HG02798 (cell line): Measurements from ENCODE around the gene MCL1.

Source experiments
- ATAC-seq: cut with Tn5 transposase; IDR thresholded peaks from one replicate; pipeline ENCODE4 v1.9.1; 2021; ENCODE audit warnings: mild to moderate bottlenecking; ENCODE audit not compliant: unreplicated experiment, poor library complexity

MCL1 gene

GRCh38 chr1:150546294-150546937 lies 33.0 kb downstream of the MCL1 start:
- ATAC-seq: no peak

GRCh38 chr1:150545486-150546032 lies 33.9 kb downstream of the MCL1 start:
- no peak for ATAC-seq

GRCh38 chr1:150544204-150544603 lies 35.2 kb downstream of the MCL1 start:
- ATAC-seq: no peak

- ATAC-seq: no peak
Measured at GRCh38 chr1:150543500-150544143, 35.8 kb downstream of the MCL1 start.

GRCh38 chr1:150537732-150538684 lies 41.4 kb downstream of the MCL1 start:
- no peak for ATAC-seq

GRCh38 chr1:150536836-150537731 lies 42.3 kb downstream of the MCL1 start:
- no peak for ATAC-seq

- ATAC-seq: no peak
Measured at GRCh38 chr1:150535511-150536287, 43.7 kb downstream of the MCL1 start.

- ATAC-seq: no peak
Measured at GRCh38 chr1:150534002-150534401, 45.4 kb downstream of the MCL1 start.

GRCh38 chr1:150532860-150533259 lies 46.5 kb downstream of the MCL1 start:
- no peak for ATAC-seq

GRCh38 chr1:150530491-150531159 lies 48.8 kb downstream of the MCL1 start:
- no peak for ATAC-seq

GRCh38 chr1:150529017-150529416 lies 50.4 kb downstream of the MCL1 start:
- no peak for ATAC-seq

- no peak for ATAC-seq
Measured at GRCh38 chr1:150528196-150528595, 51.2 kb downstream of the MCL1 start.

GRCh38 chr1:150525348-150525747 lies 54.1 kb downstream of the MCL1 start:
- ATAC-seq: no peak
